MCF 10A (cell line): ENCODE results near the gene KARS1. TPM values are rescaled to one million over a fixed set of nuclear protein-coding genes. Genes with fewer than 3 reads are reported as not detected.

Experiments
- BruUV-seq: library from RNA; stranded (reverse); fragments of 400-500 nt; replicated peaks from 2 replicates; lab custom pipeline; 2021; lab: Mats Ljungman, UMichigan
- CTCF ChIA-PET: fragments of 300-600 bp; sonication (Branson Sonifier 250); formaldehyde crosslinking; extraction: SDS; loops from one replicate; lab custom pipeline; 2021; ENCODE audit warnings: antibody characterized with exemption, inconsistent platforms; lab: Yijun Ruan, JAX
- POLR2A ChIA-PET: fragments of 300-600, 350-650 bp; sonication (Branson Sonifier 250); formaldehyde crosslinking; extraction: SDS; loops from one replicate; lab custom pipeline; 2020; ENCODE audit warnings: antibody characterized with exemption, inconsistent platforms; lab: Yijun Ruan, JAX
- DNase-seq: peaks from one replicate; pipeline ENCODE4 v3.0.0-alpha.2; 2018; ENCODE audit not compliant: unreplicated experiment
- H3K27ac Mint-ChIP-seq: one replicate; pipeline ENCODE4 v1.8.0; 2022; ENCODE audit warnings: mild to moderate bottlenecking, low read depth, mixed read lengths; ENCODE audit not compliant: unreplicated experiment
- H3K27me3 Mint-ChIP-seq: one replicate; pipeline ENCODE4 v1.8.0; 2022; ENCODE audit warnings: mixed read lengths; ENCODE audit not compliant: insufficient read depth, unreplicated experiment
- H3K36me3 Mint-ChIP-seq: one replicate; pipeline ENCODE4 v1.8.0; 2022; ENCODE audit warnings: mild to moderate bottlenecking, moderate library complexity, mixed read lengths; ENCODE audit not compliant: insufficient read depth, unreplicated experiment
- H3K4me1 Mint-ChIP-seq: one replicate; pipeline ENCODE4 v1.8.0; 2022; ENCODE audit warnings: mixed read lengths; ENCODE audit not compliant: insufficient read depth, unreplicated experiment
- H3K4me3 Mint-ChIP-seq: one replicate; pipeline ENCODE4 v1.8.0; 2022; ENCODE audit warnings: mild to moderate bottlenecking, moderate library complexity, mixed read lengths; ENCODE audit not compliant: unreplicated experiment
- H3K9me3 Mint-ChIP-seq: one replicate; pipeline ENCODE4 v1.8.0; 2022; ENCODE audit warnings: mixed read lengths; ENCODE audit not compliant: unreplicated experiment
- CTCF ChIP-seq: fragments of 200-600 bp; IDR thresholded peaks from one replicate; pipeline ENCODE4 v1.8.0; 2022; ENCODE audit warnings: antibody characterized with exemption, mild to moderate bottlenecking; ENCODE audit not compliant: unreplicated experiment
- intact Hi-C: fragments of 100-400 bp; cut with micrococcal nuclease; formaldehyde crosslinking; loops from 2 replicates; pipeline ENCODE4 v1.14.1; 2022
- total RNA-seq: library from RNA; stranded (reverse); gene quantifications from 2 replicates; pipeline ENCODE4 v1.2.3, GENCODE V29; 2022

The KARS1 gene
- total RNA-seq, 1 experiment from 2014 or later = 219 TPM

GRCh38 chr16:75615619-75616018 lies 31.8 kb downstream of the KARS1 start:
- DNase-seq = no peak
- no peak for TF ChIP-seq CTCF
- H3K27ac Mint-ChIP-seq = no peak overlapping the region
- peaks cover 1% of the 10 kb centered on the region for H3K4me1 Mint-ChIP-seq
- H3K9me3 Mint-ChIP-seq = no peaks in the 10 kb centered on the region
- no TSS peak for BruUV-seq
- no peak overlapping the region for H3K4me3 Mint-ChIP-seq
- intact Hi-C loops = no loop called here
- POLR2A ChIA-PET = interaction anchor here (0.8 kb wide), 1 partner anchor 558 kb away, joined by 3 read pairs; no protein-coding TSS in a partner anchor
- peaks cover 79% of the 10 kb centered on the region for H3K36me3 Mint-ChIP-seq
- CTCF ChIA-PET = interaction anchor here (0.6 to 1.1 kb wide), 6 partner anchors 15 to 138 kb away, joined by 3 to 4 read pairs (median 3); no protein-coding TSS in a partner anchor
- H3K27me3 Mint-ChIP-seq = no peaks in the 10 kb centered on the region

- intact Hi-C loops = no loop called here
- Mint-ChIP-seq H3K9me3 (no peaks in the 10 kb centered on the region), H3K27me3 (no peaks in the 10 kb centered on the region), H3K4me3 (no peak overlapping the region), H3K4me1 (no peaks in the 10 kb centered on the region), H3K27ac (no peak overlapping the region), H3K36me3 (peaks cover 76% of the 10 kb centered on the region)
- ChIA-PET CTCF (no interaction called here), POLR2A (interaction anchor here (1.0 kb wide), 1 partner anchor 9 kb away, joined by 3 read pairs; the partner anchor contains the start of gene ADAT1)
- no peak for DNase-seq
- no peak for TF ChIP-seq CTCF
- BruUV-seq = no TSS peak
Observed at GRCh38 chr16:75614066-75614897, 33.2 kb downstream of the KARS1 start.

- DNase-seq = no peak
- no peaks in the 10 kb centered on the region for H3K4me1 Mint-ChIP-seq
- ChIA-PET POLR2A (interaction anchor here (0.7 to 0.9 kb wide), 3 partner anchors 29 to 307 kb away, joined by 3 read pairs; no protein-coding TSS in a partner anchor), CTCF (interaction anchor here (0.6 to 1.3 kb wide), 2 partner anchors 15 to 408 kb away, joined by 6 read pairs; no protein-coding TSS in a partner anchor)
- no peak overlapping the region for H3K27ac Mint-ChIP-seq
- intact Hi-C loops = no loop called here
- H3K36me3 Mint-ChIP-seq = peaks cover 68% of the 10 kb centered on the region
- peaks cover 7% of the 10 kb centered on the region for H3K9me3 Mint-ChIP-seq
- TF ChIP-seq CTCF = no peak
- no peak overlapping the region for H3K4me3 Mint-ChIP-seq
- no TSS peak for BruUV-seq
- H3K27me3 Mint-ChIP-seq = no peaks in the 10 kb centered on the region
Observed at GRCh38 chr16:75606507-75606906, 41.0 kb downstream of the KARS1 start.

- intact Hi-C loops = no loop called here
- H3K36me3 Mint-ChIP-seq = peaks cover 74% of the 10 kb centered on the region
- H3K9me3 Mint-ChIP-seq = peaks cover 7% of the 10 kb centered on the region
- no TSS peak for BruUV-seq
- ChIA-PET POLR2A (no interaction called here), CTCF (no interaction called here)
- H3K4me1 Mint-ChIP-seq = no peaks in the 10 kb centered on the region
- H3K4me3 Mint-ChIP-seq = no peak overlapping the region
- DNase-seq = no peak
- TF ChIP-seq CTCF = no peak
- H3K27me3 Mint-ChIP-seq = no peaks in the 10 kb centered on the region
- H3K27ac Mint-ChIP-seq = no peak overlapping the region
Observed at GRCh38 chr16:75603241-75603640, 44.2 kb downstream of the KARS1 start.
